H9 (cell line): Measurements from ENCODE around the gene RNF220. TPM values are rescaled to one million over a fixed set of nuclear protein-coding genes. Genes with fewer than 3 reads are reported as not detected.

ENCODE experiments used
- DNase-seq: peaks from one replicate; pipeline ENCODE4 v3.0.0-alpha.2; 2017
- H2AFZ ChIP-seq: one replicate; pipeline ENCODE4 v1.6.1; 2013; ENCODE audit warnings: mild to moderate bottlenecking, low read length, control low read depth, moderate library complexity
- H2AK5ac ChIP-seq: 2 replicates; pipeline ENCODE4 v1.6.1; 2013; ENCODE audit warnings: low read length, control low read depth, mixed read lengths; ENCODE audit not compliant: insufficient read length
- H2BK120ac ChIP-seq: one replicate; pipeline ENCODE4 v1.6.1; 2013; ENCODE audit warnings: low read depth, mild to moderate bottlenecking, low read length, control low read depth, inconsistent platforms; ENCODE audit not compliant: poor library complexity, severe bottlenecking
- H2BK12ac ChIP-seq: 2 replicates; pipeline ENCODE4 v1.6.1; 2013; ENCODE audit warnings: low read length, control low read depth, mixed read lengths, low read depth; ENCODE audit not compliant: insufficient read length
- H2BK15ac ChIP-seq: 2 replicates; pipeline ENCODE4 v1.6.1; 2013; ENCODE audit warnings: low read depth, low read length, control low read depth
- H2BK20ac ChIP-seq: one replicate; pipeline ENCODE4 v1.6.1; 2013; ENCODE audit warnings: low read depth, mild to moderate bottlenecking, low read length, control low read depth, inconsistent platforms; ENCODE audit not compliant: poor library complexity, severe bottlenecking
- H2BK5ac ChIP-seq: 2 replicates; pipeline ENCODE4 v1.6.1; 2013; ENCODE audit warnings: low read length, control low read depth, mixed read lengths; ENCODE audit not compliant: insufficient read length
- H3K14ac ChIP-seq: 2 replicates; pipeline ENCODE4 v1.6.1; 2013; ENCODE audit warnings: low read length, control low read depth; ENCODE audit not compliant: insufficient read depth
- H3K18ac ChIP-seq: 2 replicates; pipeline ENCODE4 v1.6.1; 2013; ENCODE audit warnings: low read depth, mild to moderate bottlenecking, mixed read lengths, low read length, control low read depth; ENCODE audit not compliant: insufficient read length
- H3K23ac ChIP-seq: 2 replicates; pipeline ENCODE4 v1.6.1; 2013; ENCODE audit warnings: low read length, control low read depth, mixed read lengths, low read depth; ENCODE audit not compliant: insufficient read length
- H3K23me2 ChIP-seq: 2 replicates; pipeline ENCODE4 v1.6.1; 2013; ENCODE audit warnings: low read depth, mild to moderate bottlenecking, mixed read lengths, low read length, control low read depth; ENCODE audit not compliant: insufficient read length, poor library complexity, severe bottlenecking
- H3K27ac ChIP-seq: 2 replicates; pipeline ENCODE4 v1.5.1; 2013; ENCODE audit warnings: low read length, control low read depth, mixed read lengths, low read depth; ENCODE audit not compliant: insufficient read length
- H3K27me3 ChIP-seq: 2 replicates; pipeline ENCODE4 v1.6.1; 2013; ENCODE audit warnings: low read length, control low read depth, inconsistent platforms; ENCODE audit not compliant: insufficient read depth
- H3K4ac ChIP-seq: 2 replicates; pipeline ENCODE4 v1.6.1; 2013; ENCODE audit warnings: low read depth, mild to moderate bottlenecking, control low read depth, inconsistent platforms, low read length, moderate library complexity
- H3K4me1 ChIP-seq: 2 replicates; pipeline ENCODE4 v1.6.1; 2013; ENCODE audit warnings: low read length, control low read depth, inconsistent platforms; ENCODE audit not compliant: insufficient read depth
- H3K4me2 ChIP-seq: 2 replicates; pipeline ENCODE4 v1.6.1; 2013; ENCODE audit warnings: low read length, control low read depth, mixed read lengths; ENCODE audit not compliant: insufficient read length, insufficient read depth
- H3K56ac ChIP-seq: 2 replicates; pipeline ENCODE4 v1.6.1; 2013; ENCODE audit warnings: low read depth, mild to moderate bottlenecking, mixed read lengths, low read length, control low read depth; ENCODE audit not compliant: insufficient read length
- H3K79me1 ChIP-seq: 2 replicates; pipeline ENCODE4 v1.6.1; 2013; ENCODE audit warnings: low read depth, mild to moderate bottlenecking, moderate library complexity, low read length, control low read depth, inconsistent platforms; ENCODE audit not compliant: insufficient read depth, poor library complexity, severe bottlenecking
- H3K79me2 ChIP-seq: 2 replicates; pipeline ENCODE4 v1.6.1; 2013; ENCODE audit warnings: low read length, control low read depth, inconsistent platforms; ENCODE audit not compliant: insufficient read depth
- H3K9ac ChIP-seq: 2 replicates; pipeline ENCODE4 v1.6.1; 2013; ENCODE audit warnings: low read length, control low read depth, mixed read lengths; ENCODE audit not compliant: insufficient read length; ENCODE audit errors: extremely low read depth
- H3K9me3 ChIP-seq: one replicate; pipeline ENCODE4 v1.6.1; 2013; ENCODE audit warnings: low read depth, low read length, inconsistent platforms; ENCODE audit not compliant: control insufficient read depth
- H3T11ph ChIP-seq: one replicate; pipeline ENCODE4 v1.6.1; 2013; ENCODE audit warnings: mild to moderate bottlenecking, low read length, control low read depth, inconsistent platforms
- H4K20me1 ChIP-seq: one replicate; pipeline ENCODE4 v1.6.1; 2013; ENCODE audit not compliant: control insufficient read depth, insufficient read length, insufficient read depth
- H4K5ac ChIP-seq: 2 replicates; pipeline ENCODE4 v1.6.1; 2013; ENCODE audit warnings: low read depth, mild to moderate bottlenecking, mixed read lengths, low read length, control low read depth; ENCODE audit not compliant: insufficient read length
- H4K8ac ChIP-seq: replicated peaks from 2 replicates; pipeline ENCODE4 v1.6.1; 2013; ENCODE audit warnings: low read length, control low read depth, mixed read lengths, low read depth; ENCODE audit not compliant: insufficient read length
- H4K91ac ChIP-seq: 2 replicates; pipeline ENCODE4 v1.6.1; 2013; ENCODE audit warnings: low read depth, mild to moderate bottlenecking, moderate library complexity, mixed read lengths, low read length, control low read depth; ENCODE audit not compliant: insufficient read length
- H3K27ac Mint-ChIP-seq, 3 experiments: 2 replicates in 2 of 3; 3 replicates in 1 of 3; pipeline ENCODE4 v1.8.0; 2020 to 2021; ENCODE audit warnings: mixed read lengths in 3 of 3, mild to moderate bottlenecking in 1 of 3, moderate library complexity in 1 of 3
- H3K27me3 Mint-ChIP-seq: 2 replicates; pipeline ENCODE4 v1.8.0; 2021; ENCODE audit warnings: low read depth, mild to moderate bottlenecking, moderate library complexity, mixed read lengths
- H3K36me3 Mint-ChIP-seq, 3 experiments: 2 replicates in 2 of 3; 3 replicates in 1 of 3; pipeline ENCODE4 v1.8.0; 2020 to 2021; ENCODE audit warnings: low read depth in 3 of 3, mixed read lengths in 3 of 3; ENCODE audit not compliant: insufficient read depth in 1 of 3
- H3K4me1 Mint-ChIP-seq, 2 experiments: 2 replicates each; pipeline ENCODE4 v1.8.0; 2020; ENCODE audit warnings: mixed read lengths in 2 of 2
- H3K4me3 Mint-ChIP-seq, 2 experiments: 2 replicates in 1 of 2; 3 replicates in 1 of 2; pipeline ENCODE4 v1.8.0; 2020 to 2021; ENCODE audit warnings: mild to moderate bottlenecking in 2 of 2, mixed read lengths in 2 of 2, moderate library complexity in 1 of 2
- H3K9me3 Mint-ChIP-seq, 2 experiments: 2 replicates in 1 of 2; 3 replicates in 1 of 2; pipeline ENCODE4 v1.8.0; 2020; ENCODE audit warnings: mild to moderate bottlenecking in 2 of 2, mixed read lengths in 2 of 2, moderate library complexity in 1 of 2
- WGBS: extraction: QIAGEN DNeasy Blood & Tissue Kit; methylation state at CpG from one replicate; pipeline ENCODE4 v1.1.7; 2013; ENCODE audit warnings: missing lambda C conversion rate, low lambda C conversion rate, mixed read lengths; ENCODE audit not compliant: insufficient read length; ENCODE audit errors: extremely low coverage; 5-methylcytosine and 5-hydroxymethylcytosine counted together
- total RNA-seq: library from RNA; stranded (reverse); gene quantifications from 2 replicates; pipeline ENCODE4 v1.2.1, GENCODE V29; 2021
- TF ChIP-seq, protein P1 (sequence below): fragments of 200-600 bp; sonication (generic); conservative IDR thresholded peaks from 3 replicates; pipeline ENCODE4 v1.8.0; 2021; ENCODE audit warnings: antibody characterized with exemption, mild to moderate bottlenecking

RNF220 gene
- total RNA-seq, 1 experiment from 2014 or later: 109 TPM

GRCh38 chr1:44505210-44505993 is 100.3 kb downstream of the RNF220 start:
- WGBS: no CpG with 5 or more reads among the region's 20 CpGs
- peaks cover 12% of the 10 kb centered on the region; the same call in 1 of the 2 replicates for H3K4me1 ChIP-seq
- no peak overlapping the region for H3K56ac ChIP-seq
- H3K27ac ChIP-seq: no peak overlapping the region
- H3K23me2 ChIP-seq: peaks cover 10% of the 10 kb centered on the region
- no peaks in the 10 kb centered on the region; the same call in 1 of the 2 replicates for H3K27me3 ChIP-seq
- DNase-seq: no peak
- Mint-ChIP-seq H3K27me3 (peaks cover 80% of the 10 kb centered on the region), H3K36me3 (no peaks in the 10 kb centered on the region; a peak in 1 of 7 replicates), H3K9me3 (no peaks in the 10 kb centered on the region; a peak in 1 of 5 replicates), H3K4me3 (peak overlapping the region in 1 of 2 experiments; percentile 45; a peak in 3 of 5 replicates), H3K4me1 (peaks cover 65 to 76% of the 10 kb centered on the region in 2 experiments), H3K27ac (no peak overlapping the region)
- no peaks in the 10 kb centered on the region for H4K20me1 ChIP-seq
- no peak overlapping the region for H4K91ac ChIP-seq
- H4K5ac ChIP-seq: no peak overlapping the region
- no peak overlapping the region for H4K8ac ChIP-seq
- no peak overlapping the region for H2BK20ac ChIP-seq
- H3K9me3 ChIP-seq: no peaks in the 10 kb centered on the region
- H2BK5ac ChIP-seq: no peak overlapping the region
- H2BK15ac ChIP-seq: no peak overlapping the region
- no peak overlapping the region for H2AK5ac ChIP-seq
- no peaks in the 10 kb centered on the region for H3K79me1 ChIP-seq
- no peak overlapping the region for H3K4me2 ChIP-seq
- no peak overlapping the region for H3K9ac ChIP-seq
- TF ChIP-seq, protein P1, sequence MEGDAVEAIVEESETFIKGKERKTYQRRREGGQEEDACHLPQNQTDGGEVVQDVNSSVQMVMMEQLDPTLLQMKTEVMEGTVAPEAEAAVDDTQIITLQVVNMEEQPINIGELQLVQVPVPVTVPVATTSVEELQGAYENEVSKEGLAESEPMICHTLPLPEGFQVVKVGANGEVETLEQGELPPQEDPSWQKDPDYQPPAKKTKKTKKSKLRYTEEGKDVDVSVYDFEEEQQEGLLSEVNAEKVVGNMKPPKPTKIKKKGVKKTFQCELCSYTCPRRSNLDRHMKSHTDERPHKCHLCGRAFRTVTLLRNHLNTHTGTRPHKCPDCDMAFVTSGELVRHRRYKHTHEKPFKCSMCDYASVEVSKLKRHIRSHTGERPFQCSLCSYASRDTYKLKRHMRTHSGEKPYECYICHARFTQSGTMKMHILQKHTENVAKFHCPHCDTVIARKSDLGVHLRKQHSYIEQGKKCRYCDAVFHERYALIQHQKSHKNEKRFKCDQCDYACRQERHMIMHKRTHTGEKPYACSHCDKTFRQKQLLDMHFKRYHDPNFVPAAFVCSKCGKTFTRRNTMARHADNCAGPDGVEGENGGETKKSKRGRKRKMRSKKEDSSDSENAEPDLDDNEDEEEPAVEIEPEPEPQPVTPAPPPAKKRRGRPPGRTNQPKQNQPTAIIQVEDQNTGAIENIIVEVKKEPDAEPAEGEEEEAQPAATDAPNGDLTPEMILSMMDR: no peak
- no peak overlapping the region for H3K4ac ChIP-seq
- no peak overlapping the region for H3K14ac ChIP-seq
- H2AFZ ChIP-seq: no peak overlapping the region
- H3T11ph ChIP-seq: no peak overlapping the region
- H3K23ac ChIP-seq: no peak overlapping the region
- no peak overlapping the region for H2BK12ac ChIP-seq
- H2BK120ac ChIP-seq: no peak overlapping the region
- H3K79me2 ChIP-seq: no peaks in the 10 kb centered on the region
- no peak overlapping the region for H3K18ac ChIP-seq
